Parathyroid adenoma (tissue), 2 donors: ENCODE results near the gene SP2.

Experiments
- H2AFZ ChIP-seq: fragments of 300-600 bp; sonication (generic); one replicate; pipeline ENCODE4 v1.7.0; 2017; ENCODE audit warnings: antibody characterized with exemption, mild to moderate bottlenecking
- H3K27ac ChIP-seq: fragments of 300-600 bp; sonication (generic); one replicate; pipeline ENCODE4 v1.7.0; 2017
- H3K27me3 ChIP-seq: fragments of 300-600 bp; sonication (generic); one replicate; pipeline ENCODE4 v1.7.0; 2017; ENCODE audit warnings: low read length; ENCODE audit not compliant: control insufficient read depth, insufficient read depth
- H3K36me3 ChIP-seq: fragments of 300-600 bp; sonication (generic); one replicate; pipeline ENCODE4 v1.7.0; 2017; ENCODE audit warnings: low read length; ENCODE audit not compliant: control insufficient read depth, insufficient read depth
- H3K4me1 ChIP-seq: fragments of 300-600 bp; sonication (generic); one replicate; pipeline ENCODE4 v1.7.0; 2017; ENCODE audit warnings: control low read depth
- H3K4me2 ChIP-seq: fragments of 300-600 bp; sonication (generic); one replicate; pipeline ENCODE4 v1.7.0; 2017; ENCODE audit warnings: low read length
- H3K4me3 ChIP-seq: fragments of 300-600 bp; sonication (generic); one replicate; pipeline ENCODE4 v1.7.0; 2017; ENCODE audit warnings: low read depth, low read length
- H3K79me2 ChIP-seq: fragments of 300-600 bp; sonication (generic); one replicate; pipeline ENCODE4 v1.7.0; 2017; ENCODE audit warnings: control low read depth
- H3K9ac ChIP-seq: fragments of 300-600 bp; sonication (generic); one replicate; pipeline ENCODE4 v1.7.0; 2017; ENCODE audit warnings: mild to moderate bottlenecking
- H3K9me3 ChIP-seq: fragments of 300-600 bp; sonication (generic); one replicate; pipeline ENCODE4 v1.7.0; 2017; ENCODE audit warnings: low read length; ENCODE audit not compliant: control insufficient read depth
- TF ChIP-seq, protein P1 (sequence below): fragments of 300-600 bp; sonication (generic); IDR thresholded peaks from one replicate; pipeline ENCODE4 v1.7.0; 2017; ENCODE audit warnings: antibody characterized with exemption, mild to moderate bottlenecking
- donor health status: primary hyperparathyroidism.

The SP2 gene

DNA sequence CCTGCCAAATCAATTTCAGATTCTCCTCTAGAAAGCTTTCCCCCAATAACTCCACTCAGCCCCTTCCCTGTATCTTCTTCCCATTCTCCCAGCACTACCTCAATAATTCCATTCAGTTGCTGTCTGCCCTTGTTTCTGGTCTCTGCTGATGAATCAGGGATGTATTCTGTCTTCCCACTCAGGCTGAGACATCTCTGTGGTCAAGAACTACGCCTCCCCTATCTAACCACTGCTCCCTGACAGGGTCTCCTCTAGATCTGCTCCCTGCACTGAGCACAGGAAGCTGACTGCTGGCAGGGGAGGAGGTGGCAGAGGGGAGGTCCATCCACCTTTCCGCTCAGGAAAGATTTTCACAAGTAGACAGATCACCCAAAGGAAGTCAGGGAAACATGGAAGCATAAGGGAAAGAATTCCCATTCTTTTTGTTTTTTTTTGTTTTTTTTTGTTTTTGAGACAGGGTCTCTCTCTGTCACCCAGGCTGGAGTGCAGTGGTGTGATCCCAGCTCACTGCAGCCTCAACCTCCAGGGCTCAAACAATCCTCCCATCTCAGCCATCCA, 16.9 kb upstream of the SP2 start:
- no peak overlapping the region for H3K27ac ChIP-seq
- TF ChIP-seq, protein P1, sequence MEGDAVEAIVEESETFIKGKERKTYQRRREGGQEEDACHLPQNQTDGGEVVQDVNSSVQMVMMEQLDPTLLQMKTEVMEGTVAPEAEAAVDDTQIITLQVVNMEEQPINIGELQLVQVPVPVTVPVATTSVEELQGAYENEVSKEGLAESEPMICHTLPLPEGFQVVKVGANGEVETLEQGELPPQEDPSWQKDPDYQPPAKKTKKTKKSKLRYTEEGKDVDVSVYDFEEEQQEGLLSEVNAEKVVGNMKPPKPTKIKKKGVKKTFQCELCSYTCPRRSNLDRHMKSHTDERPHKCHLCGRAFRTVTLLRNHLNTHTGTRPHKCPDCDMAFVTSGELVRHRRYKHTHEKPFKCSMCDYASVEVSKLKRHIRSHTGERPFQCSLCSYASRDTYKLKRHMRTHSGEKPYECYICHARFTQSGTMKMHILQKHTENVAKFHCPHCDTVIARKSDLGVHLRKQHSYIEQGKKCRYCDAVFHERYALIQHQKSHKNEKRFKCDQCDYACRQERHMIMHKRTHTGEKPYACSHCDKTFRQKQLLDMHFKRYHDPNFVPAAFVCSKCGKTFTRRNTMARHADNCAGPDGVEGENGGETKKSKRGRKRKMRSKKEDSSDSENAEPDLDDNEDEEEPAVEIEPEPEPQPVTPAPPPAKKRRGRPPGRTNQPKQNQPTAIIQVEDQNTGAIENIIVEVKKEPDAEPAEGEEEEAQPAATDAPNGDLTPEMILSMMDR = no peak
- H3K27me3 ChIP-seq = no peaks in the 10 kb centered on the region
- no peak overlapping the region for H3K4me3 ChIP-seq
- H3K79me2 ChIP-seq = no peaks in the 10 kb centered on the region
- H2AFZ ChIP-seq = no peak overlapping the region
- H3K4me2 ChIP-seq = no peak overlapping the region
- H3K36me3 ChIP-seq = no peaks in the 10 kb centered on the region
- H3K9ac ChIP-seq = no peak overlapping the region
- H3K9me3 ChIP-seq = no peaks in the 10 kb centered on the region
- H3K4me1 ChIP-seq = peaks cover 17% of the 10 kb centered on the region

DNA sequence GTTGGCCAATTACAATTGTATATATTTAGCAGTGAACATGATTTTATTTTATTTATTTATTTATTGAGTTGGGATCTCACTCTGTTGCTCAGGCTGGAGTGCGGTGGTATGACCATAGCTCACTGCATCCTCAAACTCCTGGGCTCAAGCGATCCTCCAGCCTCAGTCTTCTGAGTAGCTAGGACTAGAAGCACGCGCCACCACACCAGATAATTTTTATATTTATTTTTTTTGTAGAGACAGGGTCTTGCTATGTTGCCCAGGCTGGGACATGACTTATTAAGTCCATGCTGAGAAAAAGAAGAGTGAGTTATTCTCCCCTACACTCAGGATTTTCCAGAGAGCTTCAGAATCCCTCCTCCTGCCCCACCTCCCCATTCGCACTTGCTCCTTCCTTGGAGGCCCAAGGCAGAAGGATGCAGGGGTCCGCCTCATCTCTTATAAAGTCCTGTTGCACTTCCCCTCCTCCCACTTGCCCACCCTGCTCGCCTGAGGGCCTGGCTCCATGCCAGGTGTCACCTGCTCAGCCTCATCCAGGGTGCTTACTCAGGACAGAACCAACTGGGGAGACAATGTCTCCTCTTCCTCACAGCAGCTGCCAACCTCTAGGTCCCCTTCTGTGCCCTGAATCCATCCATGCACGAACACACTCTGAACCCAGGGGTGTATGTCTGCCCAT, 16.1 kb upstream of the SP2 start:
- no peaks in the 10 kb centered on the region for H3K79me2 ChIP-seq
- TF ChIP-seq, protein P1 = no peak
- no peak overlapping the region for H3K27ac ChIP-seq
- H3K9ac ChIP-seq = no peak overlapping the region
- peaks cover 25% of the 10 kb centered on the region for H3K4me1 ChIP-seq
- H3K4me3 ChIP-seq = no peak overlapping the region
- H3K36me3 ChIP-seq = no peaks in the 10 kb centered on the region
- no peaks in the 10 kb centered on the region for H3K27me3 ChIP-seq
- no peak overlapping the region for H3K4me2 ChIP-seq
- no peaks in the 10 kb centered on the region for H3K9me3 ChIP-seq
- no peak overlapping the region for H2AFZ ChIP-seq

DNA sequence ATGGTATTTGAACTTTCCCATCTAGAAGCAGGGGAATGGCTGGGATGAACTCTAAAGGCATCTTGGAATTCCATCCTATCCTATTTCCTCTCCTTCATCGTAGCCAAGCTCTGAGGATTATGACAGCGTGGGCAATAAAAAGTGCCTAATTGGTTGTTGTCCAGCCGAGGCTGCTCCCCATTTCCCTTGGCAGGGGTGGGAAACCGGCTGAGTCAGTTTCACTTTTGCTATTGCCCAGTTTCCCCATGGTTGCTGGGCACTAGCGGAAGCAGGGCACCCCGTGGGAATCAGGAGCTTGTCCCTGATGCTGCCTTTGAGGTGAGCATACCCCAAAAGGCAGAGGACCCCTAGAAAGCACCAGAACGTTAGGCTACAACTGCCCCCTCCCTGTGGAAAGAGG, 13.8 kb upstream of the SP2 start:
- Histone ChIP-seq H3K4me2 (no peak overlapping the region), H3K4me3 (no peak overlapping the region), H3K4me1 (peaks cover 28% of the 10 kb centered on the region), H3K36me3 (no peaks in the 10 kb centered on the region), H3K27me3 (no peaks in the 10 kb centered on the region), H3K9me3 (no peaks in the 10 kb centered on the region), H3K27ac (peak overlapping the region; percentile 82), H3K9ac (no peak overlapping the region), H2AFZ (no peak overlapping the region), H3K79me2 (no peaks in the 10 kb centered on the region)
- TF ChIP-seq, protein P1 = no peak

DNA sequence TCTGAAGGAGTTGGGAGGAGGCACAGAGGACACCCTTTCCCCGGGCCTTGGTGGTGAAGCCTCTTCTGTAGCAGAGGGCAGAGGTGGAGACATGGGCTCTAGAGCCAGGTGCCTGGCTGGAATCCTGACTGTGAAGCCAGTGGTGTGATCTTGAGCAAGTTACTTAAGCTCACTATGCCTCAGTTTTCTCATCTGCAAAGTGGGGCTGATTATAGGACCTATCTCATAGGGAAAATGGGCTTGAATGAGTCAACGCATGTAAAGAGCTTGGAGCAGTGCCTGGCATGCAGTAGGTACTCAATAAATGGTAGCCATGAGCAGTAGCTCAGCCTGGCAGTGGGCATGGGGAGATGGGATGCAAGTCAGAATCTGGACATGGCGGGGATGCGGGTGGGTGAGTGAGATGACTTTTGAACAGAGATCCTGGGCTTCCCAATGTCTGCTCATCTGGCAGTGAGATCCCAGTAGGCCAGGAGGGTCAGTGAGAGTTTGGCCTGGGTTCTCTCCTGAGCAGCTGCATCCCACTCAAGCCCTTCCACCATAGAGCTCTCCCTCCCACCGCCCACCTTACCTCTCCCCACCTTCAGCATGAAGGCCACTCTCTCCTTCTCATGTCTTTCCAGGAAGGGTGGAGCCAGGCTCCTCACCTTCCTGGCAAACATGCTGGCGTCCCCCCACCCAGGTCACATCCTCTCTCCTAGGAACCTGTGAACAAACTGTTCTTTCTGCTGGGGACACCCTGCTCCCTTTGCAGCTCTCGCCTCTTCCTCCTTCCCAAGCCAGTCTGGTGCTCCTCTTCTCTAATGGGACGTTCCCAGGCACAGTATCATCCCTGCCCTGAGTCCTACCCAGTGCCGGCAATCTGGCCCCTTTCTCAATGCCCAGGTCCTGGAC, 13.1 kb upstream of the SP2 start:
- TF ChIP-seq, protein P1 = no peak
- Histone ChIP-seq H3K9ac (no peak overlapping the region), H3K36me3 (no peaks in the 10 kb centered on the region), H3K4me1 (peaks cover 28% of the 10 kb centered on the region), H3K27ac (peak overlapping the region; percentile 82), H3K4me2 (no peak overlapping the region), H3K9me3 (no peaks in the 10 kb centered on the region), H3K79me2 (no peaks in the 10 kb centered on the region), H2AFZ (peak overlapping the region; percentile 71), H3K4me3 (no peak overlapping the region), H3K27me3 (no peaks in the 10 kb centered on the region)
